ENCODE data around the gene TEKT1.
"Not testable (repeated sequence)": the region's sequence is repeated elsewhere in the genome, so short reads cannot be mapped to it uniquely, and the experiment has no call there.

TEKT1 gene

GRCh38 chr17:6857336-6857735 lies 25.8 kb upstream of the TEKT1 start:
- no peaks in the 10 kb centered on the region for H3K9me3 ChIP-seq (ENCODE audit: control insufficient read depth, insufficient read depth, low read length)
- WGBS (ENCODE audit: insufficient coverage, insufficient read length) = no CpG with 5 or more reads among the region's 6 CpGs
- H3K4me1 ChIP-seq (ENCODE audit: control insufficient read depth, insufficient read depth, low read length) = no peaks in the 10 kb centered on the region
- no peaks in the 10 kb centered on the region for H3K27me3 ChIP-seq (ENCODE audit: control insufficient read depth, insufficient read depth, low read length)
- H3K4me3 ChIP-seq (ENCODE audit: low read length) = no peak overlapping the region
- DNase-seq (ENCODE audit: low read depth, low spot score) = no peak
- H3K27ac ChIP-seq (ENCODE audit: low read length) = no peak overlapping the region
- H3K36me3 ChIP-seq (ENCODE audit: control insufficient read depth, insufficient read depth, low read length) = no peaks in the 10 kb centered on the region

GRCh38 chr17:6856051-6856450 lies 24.5 kb upstream of the TEKT1 start:
- Histone ChIP-seq H3K27me3 (ENCODE audit: control insufficient read depth, insufficient read depth, low read length) (no peaks in the 10 kb centered on the region), H3K4me1 (ENCODE audit: control insufficient read depth, insufficient read depth, low read length) (no peaks in the 10 kb centered on the region), H3K9me3 (ENCODE audit: control insufficient read depth, insufficient read depth, low read length) (no peaks in the 10 kb centered on the region), H3K36me3 (ENCODE audit: control insufficient read depth, insufficient read depth, low read length) (no peaks in the 10 kb centered on the region), H3K27ac (ENCODE audit: low read length) (no peak overlapping the region), H3K4me3 (ENCODE audit: low read length) (no peak overlapping the region)
- WGBS (ENCODE audit: insufficient coverage, insufficient read length) = 100% methylated on average over 1 of the region's 3 CpGs
- no peak for DNase-seq (ENCODE audit: low read depth, low spot score)

- no CpG with 5 or more reads among the region's 19 CpGs for WGBS (ENCODE audit: insufficient coverage, insufficient read length)
- peak overlapping the region; percentile 34; the same call in 1 of the 2 replicates for H3K4me3 ChIP-seq (ENCODE audit: low read length)
- H3K4me1 ChIP-seq (ENCODE audit: control insufficient read depth, insufficient read depth, low read length) = no peaks in the 10 kb centered on the region
- H3K27ac ChIP-seq (ENCODE audit: low read length) = no peak overlapping the region
- no peaks in the 10 kb centered on the region; the same call in 1 of the 2 replicates for H3K9me3 ChIP-seq (ENCODE audit: control insufficient read depth, insufficient read depth, low read length)
- DNase-seq (ENCODE audit: low read depth, low spot score) = peak; percentile 55
- H3K27me3 ChIP-seq (ENCODE audit: control insufficient read depth, insufficient read depth, low read length) = no peaks in the 10 kb centered on the region
- no peaks in the 10 kb centered on the region for H3K36me3 ChIP-seq (ENCODE audit: control insufficient read depth, insufficient read depth, low read length)
Measured at GRCh38 chr17:6853764-6854442, 22.4 kb upstream of the TEKT1 start.

- H3K27ac ChIP-seq (ENCODE audit: low read length); H3K36me3 ChIP-seq (ENCODE audit: control insufficient read depth, insufficient read depth, low read length); H3K4me1 ChIP-seq (ENCODE audit: control insufficient read depth, insufficient read depth, low read length); H3K27me3 ChIP-seq (ENCODE audit: control insufficient read depth, insufficient read depth, low read length); DNase-seq (ENCODE audit: low read depth, low spot score); H3K4me3 ChIP-seq (ENCODE audit: low read length); H3K9me3 ChIP-seq (ENCODE audit: control insufficient read depth, insufficient read depth, low read length): not testable (repeated sequence)
- WGBS (ENCODE audit: insufficient coverage, insufficient read length) = no CpG with 5 or more reads among the region's 7 CpGs
Measured at GRCh38 chr17:6848545-6849179, 17.1 kb upstream of the TEKT1 start.

- H3K27ac ChIP-seq (ENCODE audit: low read length); H3K4me3 ChIP-seq (ENCODE audit: low read length); H3K36me3 ChIP-seq (ENCODE audit: control insufficient read depth, insufficient read depth, low read length); H3K9me3 ChIP-seq (ENCODE audit: control insufficient read depth, insufficient read depth, low read length); H3K27me3 ChIP-seq (ENCODE audit: control insufficient read depth, insufficient read depth, low read length); DNase-seq (ENCODE audit: low read depth, low spot score); H3K4me1 ChIP-seq (ENCODE audit: control insufficient read depth, insufficient read depth, low read length): not testable (repeated sequence)
- WGBS (ENCODE audit: insufficient coverage, insufficient read length) = no CpG with 5 or more reads among the region's 6 CpGs
Measured at GRCh38 chr17:6846138-6846537, 14.6 kb upstream of the TEKT1 start.

GRCh38 chr17:6844406-6844805 lies 12.9 kb upstream of the TEKT1 start:
- not testable (repeated sequence) for H3K27ac ChIP-seq (ENCODE audit: low read length); H3K4me3 ChIP-seq (ENCODE audit: low read length); H3K9me3 ChIP-seq (ENCODE audit: control insufficient read depth, insufficient read depth, low read length); H3K4me1 ChIP-seq (ENCODE audit: control insufficient read depth, insufficient read depth, low read length); H3K36me3 ChIP-seq (ENCODE audit: control insufficient read depth, insufficient read depth, low read length); H3K27me3 ChIP-seq (ENCODE audit: control insufficient read depth, insufficient read depth, low read length); DNase-seq (ENCODE audit: low read depth, low spot score)
- no CpG with 5 or more reads among the region's 4 CpGs for WGBS (ENCODE audit: insufficient coverage, insufficient read length)

GRCh38 chr17:6843241-6843880 lies 11.8 kb upstream of the TEKT1 start:
- DNase-seq (ENCODE audit: low read depth, low spot score) = no peak
- Histone ChIP-seq H3K9me3 (ENCODE audit: control insufficient read depth, insufficient read depth, low read length) (no peaks in the 10 kb centered on the region), H3K4me1 (ENCODE audit: control insufficient read depth, insufficient read depth, low read length) (no peaks in the 10 kb centered on the region), H3K36me3 (ENCODE audit: control insufficient read depth, insufficient read depth, low read length) (no peaks in the 10 kb centered on the region), H3K4me3 (ENCODE audit: low read length) (no peak overlapping the region), H3K27me3 (ENCODE audit: control insufficient read depth, insufficient read depth, low read length) (no peaks in the 10 kb centered on the region), H3K27ac (ENCODE audit: low read length) (no peak overlapping the region)
- no CpG with 5 or more reads among the region's 7 CpGs for WGBS (ENCODE audit: insufficient coverage, insufficient read length)

- no CpG with 5 or more reads among the region's 14 CpGs for WGBS (ENCODE audit: insufficient coverage, insufficient read length)
- not testable (repeated sequence) for H3K36me3 ChIP-seq (ENCODE audit: control insufficient read depth, insufficient read depth, low read length); H3K27me3 ChIP-seq (ENCODE audit: control insufficient read depth, insufficient read depth, low read length); H3K4me3 ChIP-seq (ENCODE audit: low read length); H3K4me1 ChIP-seq (ENCODE audit: control insufficient read depth, insufficient read depth, low read length); H3K27ac ChIP-seq (ENCODE audit: low read length); DNase-seq (ENCODE audit: low read depth, low spot score); H3K9me3 ChIP-seq (ENCODE audit: control insufficient read depth, insufficient read depth, low read length)
Measured at GRCh38 chr17:6841769-6842168, 10.2 kb upstream of the TEKT1 start.

- no peak for DNase-seq (ENCODE audit: low read depth, low spot score)
- Histone ChIP-seq H3K36me3 (ENCODE audit: control insufficient read depth, insufficient read depth, low read length) (no peaks in the 10 kb centered on the region), H3K9me3 (ENCODE audit: control insufficient read depth, insufficient read depth, low read length) (no peaks in the 10 kb centered on the region), H3K27ac (ENCODE audit: low read length) (no peak overlapping the region), H3K4me1 (ENCODE audit: control insufficient read depth, insufficient read depth, low read length) (no peaks in the 10 kb centered on the region), H3K27me3 (ENCODE audit: control insufficient read depth, insufficient read depth, low read length) (peaks cover 2% of the 10 kb centered on the region; the same call in 1 of the 2 replicates), H3K4me3 (ENCODE audit: low read length) (no peak overlapping the region)
- no CpG with 5 or more reads among the region's 7 CpGs for WGBS (ENCODE audit: insufficient coverage, insufficient read length)
Measured at GRCh38 chr17:6830383-6830986, 1.0 kb downstream of the TEKT1 start.

- Histone ChIP-seq H3K36me3 (ENCODE audit: control insufficient read depth, insufficient read depth, low read length) (no peaks in the 10 kb centered on the region), H3K27me3 (ENCODE audit: control insufficient read depth, insufficient read depth, low read length) (no peaks in the 10 kb centered on the region), H3K4me1 (ENCODE audit: control insufficient read depth, insufficient read depth, low read length) (no peaks in the 10 kb centered on the region), H3K9me3 (ENCODE audit: control insufficient read depth, insufficient read depth, low read length) (no peaks in the 10 kb centered on the region), H3K4me3 (ENCODE audit: low read length) (no peak overlapping the region), H3K27ac (ENCODE audit: low read length) (no peak overlapping the region)
- no peak for DNase-seq (ENCODE audit: low read depth, low spot score)
Measured at GRCh38 chr17:6823011-6823442, 8.5 kb downstream of the TEKT1 start.
